Kidney capillary endothelial cell (primary cell): ENCODE measurements around the gene LPCAT1.

Source experiments
- DNase-seq: peaks from one replicate; pipeline ENCODE4 v3.0.0-alpha.2; 2018; ENCODE audit warnings: low spot score

LPCAT1 gene

DNA sequence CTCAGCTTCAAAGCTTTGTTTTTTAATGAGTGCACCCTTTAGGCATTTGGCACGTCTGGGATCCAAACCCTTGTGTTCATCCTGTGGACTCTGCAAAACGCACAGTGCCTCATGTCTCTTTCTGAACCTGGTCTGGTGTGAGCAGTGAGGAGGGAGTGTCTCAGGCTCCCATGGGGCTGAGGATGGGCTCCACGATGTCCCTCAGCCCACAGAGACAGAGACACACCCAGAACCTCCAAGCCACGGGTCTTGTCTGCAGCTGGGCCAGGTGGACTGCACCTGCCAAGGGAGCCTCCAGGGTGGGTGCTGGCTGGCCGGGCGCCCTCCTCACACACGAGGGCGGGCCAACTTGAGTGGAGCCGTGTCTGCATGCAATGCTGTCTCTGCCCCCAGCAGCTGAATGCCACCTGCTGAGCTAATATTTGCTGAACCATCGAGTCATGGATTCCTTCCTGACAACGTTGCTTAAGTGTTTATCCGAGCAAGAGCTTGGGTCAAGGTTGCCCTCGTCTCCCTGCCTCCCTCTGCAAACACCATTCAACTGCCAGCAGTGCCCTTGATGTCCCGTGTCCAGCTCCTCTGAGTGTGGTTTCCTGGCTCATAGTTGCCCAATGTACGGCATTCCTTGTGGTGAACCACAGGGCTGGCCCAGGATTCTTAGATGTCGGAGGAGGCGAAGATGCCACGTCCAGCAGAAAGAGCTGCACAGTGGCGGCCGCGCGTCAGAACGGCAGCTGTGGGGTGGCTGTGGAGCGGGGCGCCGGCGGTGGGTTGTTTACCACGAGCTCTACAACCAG lies 31.4 kb upstream of the LPCAT1 start:
- no peak for DNase-seq

DNA sequence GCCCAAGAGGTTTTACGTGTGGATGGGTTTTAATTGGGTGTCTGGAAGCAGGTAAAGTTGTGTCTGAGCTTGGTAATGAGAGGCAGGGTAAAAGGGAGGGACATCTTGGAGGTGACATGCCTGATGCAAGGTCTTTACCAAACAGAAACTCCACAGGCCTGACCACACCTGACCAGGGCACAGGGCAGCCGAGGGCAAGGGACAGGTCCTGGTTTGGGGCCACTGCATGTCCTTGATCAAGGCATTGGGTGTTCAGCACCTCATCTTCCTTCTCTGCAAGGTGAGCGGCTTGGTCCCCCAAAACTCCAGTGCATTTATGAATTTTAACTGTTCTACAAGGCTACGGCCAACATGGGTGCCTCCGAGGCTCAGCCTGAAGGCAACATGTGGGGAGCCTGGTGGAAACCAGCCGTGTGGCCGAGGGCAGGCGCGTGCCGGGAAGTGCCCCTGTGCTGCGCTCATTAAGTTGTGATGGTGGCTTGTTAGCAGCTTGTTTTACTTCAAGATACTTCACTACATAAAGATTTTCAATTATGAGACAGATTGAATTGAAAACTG lies 30.7 kb upstream of the LPCAT1 start:
- DNase-seq, result no peak

DNA sequence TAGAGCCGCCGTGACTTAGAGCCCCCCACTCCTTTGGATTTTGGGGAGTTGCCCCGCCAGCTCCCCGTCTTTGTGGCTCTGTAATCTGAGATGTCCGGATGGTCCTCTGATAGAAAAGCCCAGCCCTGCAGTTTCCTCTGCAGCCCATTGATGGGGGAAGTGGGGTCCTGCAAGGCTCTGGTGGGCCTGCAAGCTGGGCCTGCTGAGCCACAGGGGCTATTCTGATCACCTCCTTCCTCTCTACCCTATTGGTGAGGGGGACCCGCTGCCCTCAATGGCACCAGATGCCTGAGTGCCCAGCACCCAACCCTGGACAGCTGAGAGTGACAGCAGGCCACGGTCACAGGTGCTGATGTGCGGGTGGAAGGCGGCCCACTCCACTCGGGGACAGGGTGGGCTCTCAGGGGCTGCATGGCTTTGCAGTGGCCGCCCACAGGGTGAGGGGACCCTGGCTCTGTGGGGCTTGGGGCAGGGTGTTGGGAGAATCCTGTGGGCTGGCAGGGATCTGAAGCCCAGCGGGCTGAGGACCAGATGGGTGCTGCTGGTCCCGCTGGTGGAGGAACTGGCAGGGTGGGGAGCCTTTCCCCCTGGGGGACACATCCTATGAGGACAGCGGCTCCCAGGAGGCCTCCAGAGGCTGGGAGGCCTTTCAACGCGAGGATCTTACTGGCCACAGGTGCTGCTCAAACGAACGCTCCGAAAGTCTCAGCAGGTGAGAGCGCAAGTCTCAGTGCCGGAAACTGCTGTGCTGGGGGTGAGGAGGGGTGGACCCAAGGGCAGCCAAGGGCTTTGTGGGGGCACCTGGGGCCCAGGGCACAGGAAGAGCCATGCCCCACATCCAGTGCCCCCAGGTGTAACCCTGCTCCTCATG lies 30.0 kb upstream of the LPCAT1 start:
- no peak for DNase-seq

DNA sequence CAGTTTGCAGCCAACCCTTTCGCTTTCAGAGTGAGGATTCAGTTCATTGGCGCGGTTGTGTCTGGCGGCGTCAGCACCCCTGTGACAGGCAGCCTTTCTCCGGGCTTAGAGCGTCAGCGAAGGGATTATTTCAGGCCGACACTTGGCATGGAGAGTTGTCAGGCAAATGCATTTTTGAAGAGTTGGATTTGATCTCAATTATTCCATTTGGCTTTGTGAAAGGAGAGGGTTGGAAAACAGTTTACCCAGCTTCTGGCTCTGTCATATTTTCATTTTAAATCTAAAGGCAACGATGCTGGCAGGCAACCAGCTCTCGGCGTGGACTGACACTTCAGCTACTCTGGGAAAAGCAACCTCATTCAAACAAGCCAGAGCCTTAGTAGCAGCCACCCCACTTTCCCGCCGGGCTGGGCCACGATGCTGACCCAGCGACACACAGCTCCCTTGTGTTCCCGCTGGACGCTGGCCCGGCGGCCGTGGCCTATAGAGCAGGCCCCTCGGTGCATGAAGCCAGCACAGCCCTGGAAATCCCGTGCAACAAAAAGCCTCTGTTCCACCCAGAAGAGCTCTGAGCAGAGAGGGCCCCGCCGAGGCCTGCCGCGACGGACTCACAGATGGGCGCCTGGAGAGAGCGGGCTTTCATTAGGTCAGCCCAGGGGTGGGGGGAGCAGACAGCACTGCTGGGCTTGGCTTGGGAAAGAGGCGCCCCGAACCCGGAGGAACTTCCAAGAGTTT lies 28.9 kb upstream of the LPCAT1 start:
- DNase-seq, result no peak

DNA sequence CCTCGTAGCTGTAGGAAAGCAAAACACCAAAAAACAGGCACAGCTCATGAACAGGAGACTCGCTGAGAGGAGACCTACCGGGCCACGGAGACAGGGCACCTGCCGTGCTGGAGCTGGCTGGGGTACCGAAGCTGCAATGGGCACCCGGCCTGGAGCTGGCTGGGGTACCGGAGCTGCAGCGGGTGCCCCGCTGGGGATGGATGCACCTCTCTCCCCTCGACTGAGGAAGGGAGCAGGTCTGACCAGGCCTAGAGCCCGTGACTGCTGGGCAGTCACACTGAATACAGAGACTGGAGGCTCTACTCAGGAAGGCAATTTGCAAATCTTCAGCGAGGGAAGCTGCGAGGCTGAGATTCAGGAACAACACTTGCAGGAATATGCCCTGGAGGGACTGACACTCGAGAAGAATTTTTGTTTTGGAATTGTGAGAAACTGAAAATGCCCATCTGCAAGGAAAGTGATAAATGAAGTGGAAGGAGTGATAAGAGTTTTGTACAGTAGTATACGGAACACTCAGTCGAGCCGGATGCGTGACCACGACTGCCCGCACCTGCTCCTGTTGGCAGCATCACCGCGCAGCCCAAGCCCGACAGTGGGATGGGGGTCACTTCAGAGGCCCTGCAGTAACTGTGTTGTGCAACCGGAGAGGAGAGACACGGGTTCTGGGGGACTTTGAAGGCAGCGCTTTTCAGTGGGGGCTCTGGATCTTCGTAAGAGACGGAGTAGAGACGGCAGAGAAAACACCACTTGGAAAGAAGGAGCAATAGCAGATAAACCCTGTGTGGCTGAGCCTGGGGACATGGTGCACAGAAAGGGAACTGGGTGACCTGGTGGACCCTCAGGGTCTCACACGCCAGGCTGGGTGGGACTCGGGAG lies 27.9 kb upstream of the LPCAT1 start:
- DNase-seq, result no peak

DNA sequence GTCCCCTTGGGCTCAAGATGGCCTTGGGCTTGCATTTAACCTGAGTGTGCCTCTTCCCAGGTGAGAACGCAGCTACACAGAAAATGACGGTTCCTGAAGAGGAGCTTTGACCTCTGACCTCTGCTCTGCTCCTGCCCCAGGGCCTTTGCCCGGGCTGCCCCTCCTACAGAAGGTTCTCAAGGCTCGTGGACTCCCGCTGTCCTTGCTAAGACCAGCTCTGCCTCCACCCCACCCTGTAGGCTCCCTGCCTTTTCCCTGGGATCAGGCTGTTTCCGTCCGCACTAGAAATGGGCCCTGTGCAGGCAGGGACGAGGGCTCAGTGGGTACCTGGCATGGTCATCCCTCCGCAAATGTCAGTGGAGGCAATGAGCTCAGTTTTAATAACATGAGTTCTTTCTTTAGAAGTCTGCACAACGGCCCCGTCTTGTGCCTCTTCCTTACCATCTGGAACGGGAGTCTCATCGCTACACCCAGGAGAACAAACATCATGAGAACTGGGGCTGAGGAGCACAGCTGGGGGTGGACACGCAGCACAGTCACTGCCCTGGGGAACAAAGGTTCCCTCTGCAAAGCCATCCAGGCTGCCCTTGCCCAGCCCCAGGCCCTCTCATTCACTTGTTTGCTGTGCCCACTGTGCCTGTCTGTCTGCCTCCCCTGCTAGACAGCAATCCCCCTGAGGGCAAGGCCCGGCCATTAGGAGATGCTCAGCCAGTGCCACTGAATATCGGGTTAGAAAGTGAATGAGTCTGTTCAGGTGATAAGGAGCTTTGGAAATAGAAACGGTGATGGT lies 26.7 kb upstream of the LPCAT1 start:
- no peak for DNase-seq

DNA sequence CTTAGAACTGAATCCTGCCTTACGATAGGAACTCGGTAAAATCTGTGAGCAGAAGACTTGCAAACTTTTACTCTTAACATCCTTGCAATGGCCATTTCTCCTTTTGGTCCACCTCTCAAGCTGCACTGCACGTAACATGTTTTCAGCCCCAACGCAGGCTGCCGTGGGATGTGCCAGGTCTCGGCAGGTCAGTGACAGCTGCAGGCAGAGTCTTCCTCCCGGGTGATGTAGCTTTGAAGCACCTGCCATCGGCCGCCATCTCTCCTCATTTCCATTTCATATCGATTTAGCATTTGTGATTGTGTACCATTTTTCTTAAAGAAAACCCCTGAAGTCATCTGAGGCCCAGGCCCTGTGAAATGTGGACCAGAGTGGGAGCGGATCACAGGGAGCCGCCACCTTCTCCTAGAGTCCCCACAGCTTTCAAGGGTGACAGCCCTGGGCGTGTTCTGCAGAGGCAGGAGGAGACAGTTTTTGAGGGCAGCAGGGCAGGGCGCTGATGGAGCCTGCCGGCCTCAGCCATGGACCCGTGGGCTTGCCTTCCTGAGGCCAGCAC lies 25.8 kb upstream of the LPCAT1 start:
- no peak for DNase-seq

DNA sequence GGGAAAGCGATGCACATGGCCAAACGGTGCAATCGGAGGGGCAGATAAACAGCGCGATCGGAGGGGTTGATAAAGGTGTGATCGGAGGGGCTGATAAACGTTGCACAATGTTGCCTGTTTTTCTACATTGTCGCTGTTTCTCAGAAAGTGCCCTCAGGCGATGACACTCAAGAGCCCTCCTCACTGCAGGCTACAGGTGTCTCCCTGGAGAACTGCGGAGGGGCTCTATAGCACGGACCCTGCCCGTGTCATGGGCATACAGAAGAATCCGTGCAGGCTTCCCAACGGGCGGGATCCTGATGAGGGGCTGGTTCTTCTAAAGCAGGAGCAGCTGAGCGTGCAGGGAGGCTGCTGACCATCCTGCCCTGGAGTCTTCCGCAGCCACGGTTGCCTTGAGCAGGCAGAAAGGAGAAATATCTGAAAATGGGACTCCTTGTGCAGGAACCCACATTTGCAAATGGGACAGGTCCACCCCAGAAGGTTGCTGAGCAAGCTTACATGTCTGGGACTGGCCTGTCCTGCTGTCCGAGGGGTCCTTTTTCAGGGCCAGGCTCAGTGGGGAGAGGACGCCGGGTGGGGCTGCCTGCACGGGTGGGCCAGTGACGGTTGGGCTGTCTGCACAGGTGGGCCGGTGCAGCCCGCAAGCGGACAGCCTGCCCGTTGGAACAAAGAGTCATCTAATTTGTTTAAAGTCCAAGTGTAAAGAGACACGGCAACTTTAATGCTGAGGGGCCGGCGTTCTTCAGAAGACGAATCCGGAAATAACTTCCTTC lies 25.1 kb upstream of the LPCAT1 start:
- no peak for DNase-seq

DNA sequence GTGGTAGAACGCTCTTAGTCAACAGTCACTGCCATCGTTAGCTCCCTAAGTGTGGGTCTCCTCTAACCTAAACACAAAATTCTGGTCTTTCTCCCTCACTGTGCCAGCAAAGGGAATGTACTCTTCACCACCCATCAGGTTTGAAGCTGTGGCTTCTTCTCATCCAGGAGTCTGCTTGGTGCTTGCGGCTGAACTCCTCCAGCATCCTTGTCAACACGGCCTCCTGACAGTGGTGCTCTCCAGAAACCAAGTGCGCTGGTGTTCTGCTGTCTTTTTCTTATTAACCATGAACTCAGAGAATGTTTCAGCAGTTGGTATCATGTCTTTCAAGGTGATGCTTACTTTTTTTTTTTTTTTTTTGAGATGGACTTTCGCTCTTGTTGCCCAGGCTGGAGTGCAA lies 23.9 kb upstream of the LPCAT1 start:
- DNase-seq, result no peak

DNA sequence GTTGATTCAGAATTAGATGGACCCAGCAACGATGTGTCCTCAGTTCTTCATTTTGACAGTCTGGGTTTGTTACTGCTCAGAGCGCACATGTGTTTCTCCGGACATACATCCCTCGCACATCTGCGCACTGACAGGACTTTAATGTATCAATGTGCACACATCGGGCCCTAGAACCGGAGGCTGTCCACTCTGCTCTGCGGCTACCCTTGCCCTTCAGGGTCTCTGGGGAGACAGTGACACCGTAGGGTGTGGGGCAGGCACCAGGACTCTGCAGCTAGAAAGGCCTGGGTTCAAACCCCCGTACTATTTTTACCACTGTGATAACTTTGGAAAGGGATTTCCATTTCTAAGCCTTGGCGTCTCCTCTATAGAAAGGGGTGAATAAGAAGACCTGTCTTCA lies 23.5 kb upstream of the LPCAT1 start:
- no peak for DNase-seq

DNA sequence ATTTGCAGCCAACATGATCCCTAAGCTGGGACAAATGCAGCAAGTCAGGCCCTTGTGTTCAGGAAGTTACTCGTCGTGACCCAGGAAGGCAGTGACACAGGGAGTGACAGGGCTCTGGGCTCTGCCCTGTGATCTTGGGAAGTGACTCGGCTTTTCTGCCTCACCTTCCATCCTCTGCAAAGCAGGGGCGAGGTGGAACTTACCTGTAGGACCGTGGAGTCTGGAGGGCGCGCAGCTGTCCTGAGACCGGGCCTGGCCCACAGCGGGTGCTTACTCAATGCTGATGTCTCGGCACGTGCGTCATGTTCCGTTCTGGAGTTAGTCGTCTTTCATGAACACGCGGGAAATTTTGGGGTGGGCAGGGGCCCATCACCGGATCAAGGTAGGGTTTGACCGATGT lies 22.8 kb upstream of the LPCAT1 start:
- no peak for DNase-seq

DNA sequence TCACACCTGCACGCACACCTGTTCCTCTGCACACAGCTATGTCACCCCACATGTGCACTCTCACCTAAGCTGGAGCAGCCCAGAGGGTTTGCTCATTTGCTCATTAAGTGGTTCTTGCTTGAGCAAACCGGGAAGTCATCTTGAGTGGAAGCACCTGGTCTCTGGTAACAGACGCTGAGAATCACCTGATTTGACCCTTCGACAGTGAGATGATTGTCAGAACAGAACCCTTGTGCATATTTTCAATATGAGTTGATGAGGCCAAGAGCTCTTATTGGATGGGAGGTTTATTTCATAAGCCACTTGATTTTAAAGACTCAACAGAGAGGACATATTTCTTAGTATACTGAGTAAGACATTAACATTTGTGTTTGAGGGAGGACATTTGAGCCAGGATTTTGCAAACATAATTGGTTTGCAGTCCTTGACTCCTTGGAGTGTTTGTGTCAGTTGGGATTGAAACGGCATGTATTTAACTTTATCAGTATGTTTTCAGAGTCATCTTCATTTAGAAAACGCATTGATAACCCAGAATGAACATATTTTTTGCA lies 22.1 kb upstream of the LPCAT1 start:
- no peak for DNase-seq

DNA sequence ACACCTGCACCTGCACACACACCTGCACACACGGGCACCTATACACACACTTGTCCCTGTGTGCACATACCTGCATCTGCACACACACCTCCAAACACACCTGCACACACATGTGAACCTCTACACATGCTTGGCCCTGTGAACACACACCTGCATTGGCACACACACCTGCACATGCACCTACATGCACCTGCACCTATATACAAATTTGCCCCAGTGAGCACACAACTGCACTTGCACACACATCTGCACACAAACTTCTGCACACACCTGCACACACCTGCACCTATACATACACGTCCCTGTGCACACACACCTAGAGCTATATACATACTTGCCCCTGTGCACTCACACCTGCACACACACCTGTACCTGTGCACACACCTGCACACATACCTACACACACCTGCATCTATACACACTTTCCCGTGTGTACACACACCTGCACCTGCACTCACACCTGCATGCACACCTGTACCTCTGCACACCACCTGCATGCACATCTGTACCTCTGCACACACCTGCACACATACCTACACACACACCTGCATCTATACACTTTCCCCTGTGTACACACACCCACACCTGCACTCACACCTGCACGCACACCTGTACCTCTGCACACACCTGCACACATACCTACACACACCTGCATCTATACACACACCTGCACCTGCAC lies 21.5 kb upstream of the LPCAT1 start:
- DNase-seq, result no peak

DNA sequence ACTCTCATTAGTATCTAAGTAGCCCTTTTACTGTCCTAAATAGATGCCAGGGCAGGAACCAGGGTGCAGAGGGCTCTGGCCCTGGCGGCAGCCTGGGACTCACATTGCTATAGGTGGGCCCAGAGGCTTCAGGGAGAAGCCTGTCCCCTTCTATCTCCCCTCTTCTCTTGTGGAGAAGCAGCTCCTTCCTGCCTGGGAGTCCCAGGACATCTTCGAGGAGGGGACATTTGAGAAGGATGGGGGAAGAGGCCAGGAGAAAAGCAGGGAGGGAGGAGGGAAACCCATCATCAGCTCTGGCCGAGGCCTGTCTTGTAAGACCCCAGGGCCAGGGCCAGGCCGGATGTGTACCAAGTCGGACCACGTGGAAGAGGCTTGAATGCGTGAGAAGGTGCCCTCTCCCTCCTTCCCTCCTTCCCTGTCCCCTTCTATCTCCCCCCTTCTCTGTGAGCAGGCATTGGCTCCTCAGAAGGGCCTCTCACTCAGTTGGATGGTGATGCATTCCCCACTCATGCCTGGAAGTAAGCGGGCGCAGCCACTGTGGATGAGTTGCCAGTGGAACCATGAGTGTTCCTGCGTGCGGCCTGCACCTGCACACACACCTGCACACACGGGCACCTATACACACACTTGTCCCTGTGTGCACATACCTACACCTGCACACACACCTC lies 20.7 kb upstream of the LPCAT1 start:
- DNase-seq, result no peak

DNA sequence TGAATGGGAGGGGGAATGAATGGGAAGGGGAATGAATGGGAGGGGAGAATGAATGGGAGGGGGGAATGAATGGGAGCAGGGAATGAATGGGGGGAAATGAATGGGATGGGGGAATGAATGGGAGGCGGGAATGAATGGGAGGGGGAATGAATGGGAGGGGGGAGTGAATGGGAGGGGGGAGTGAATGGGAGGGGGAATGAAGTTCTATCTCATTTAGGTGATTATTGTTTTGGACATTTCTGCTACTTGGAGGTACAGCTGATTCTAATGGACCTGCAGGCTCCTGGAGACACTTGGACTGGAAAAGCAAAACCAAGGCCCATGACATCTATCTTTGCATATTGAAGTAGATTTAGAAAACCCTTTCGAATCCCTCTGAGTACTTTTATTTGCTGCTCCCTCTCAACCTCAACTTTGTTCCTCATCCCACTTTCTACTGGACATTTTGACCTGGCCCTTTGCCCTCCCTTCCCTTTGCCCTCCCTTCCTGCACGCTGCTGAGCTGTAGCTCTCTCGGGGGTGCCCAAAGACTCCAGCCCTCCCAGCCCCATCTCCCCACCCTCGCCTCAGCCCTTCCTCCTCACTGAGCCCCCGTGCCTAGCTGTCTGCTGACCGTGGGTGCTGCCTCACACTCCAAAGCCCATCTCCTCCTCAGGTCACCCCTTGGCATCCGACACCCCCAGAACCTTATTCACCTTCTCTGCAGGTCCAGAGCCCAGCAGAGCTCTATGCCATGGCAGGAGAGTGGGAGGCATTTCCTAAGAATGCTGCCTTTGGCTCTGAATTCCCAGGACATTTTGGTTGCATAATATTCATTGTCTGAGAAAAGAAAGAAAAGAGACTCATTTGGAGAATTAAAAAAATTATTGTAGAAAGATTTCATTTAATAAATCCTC lies 19.9 kb upstream of the LPCAT1 start:
- no peak for DNase-seq

DNA sequence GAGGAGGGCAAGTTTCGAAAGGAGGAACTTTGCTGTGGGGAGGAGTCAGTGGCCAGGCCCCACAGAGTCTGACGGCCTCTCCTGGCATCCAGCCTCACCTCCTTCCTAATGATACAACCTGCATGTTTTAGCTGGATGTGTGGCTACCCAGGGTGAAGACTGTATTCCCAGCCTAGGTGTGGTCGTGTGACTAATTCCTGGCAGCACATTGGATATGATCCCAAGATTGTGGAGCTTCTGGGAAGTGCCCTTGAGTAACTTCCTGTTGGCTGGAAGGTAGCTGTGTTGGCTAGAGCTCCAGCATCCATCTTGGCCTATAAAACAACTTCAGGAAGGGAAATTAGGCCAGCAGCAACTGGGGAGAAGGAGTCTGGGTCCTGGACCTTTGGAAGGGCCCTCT lies 19.0 kb upstream of the LPCAT1 start:
- peak; percentile 65 for DNase-seq
